Liver (tissue), 9 donors: ENCODE measurements around the gene KNOP1. TPM values are rescaled to one million over a fixed set of nuclear protein-coding genes. Genes with fewer than 3 reads are reported as not detected.

Experiments used
- DNase-seq: peaks from one replicate; pipeline ENCODE4 v3.0.0-alpha.2; 2017; ENCODE audit warnings: low spot score
- H3K27ac ChIP-seq, 2 donors: one replicate each; pipeline ENCODE4 v1.7.0; 2013; ENCODE audit warnings: inconsistent platforms in 2 of 2, low read length in 2 of 2, control low read depth in 1 of 2, low read depth in 1 of 2, mild to moderate bottlenecking in 1 of 2
- H3K27me3 ChIP-seq, 4 donors: one replicate each; pipeline versions ENCODE4 v1.6.1 to v1.7.0; 2013; ENCODE audit warnings: low read length in 3 of 4, inconsistent platforms in 1 of 4, mild to moderate bottlenecking in 1 of 4, moderate library complexity in 1 of 4; ENCODE audit not compliant: control insufficient read depth in 4 of 4, insufficient read depth in 4 of 4
- H3K36me3 ChIP-seq, 4 donors: one replicate each; pipeline versions ENCODE4 v1.6.1 to v1.7.0; 2013; ENCODE audit warnings: low read length in 3 of 4, mild to moderate bottlenecking in 3 of 4, low read depth in 1 of 4, moderate library complexity in 1 of 4; ENCODE audit not compliant: control insufficient read depth in 4 of 4, insufficient read depth in 3 of 4
- H3K4me1 ChIP-seq, 4 donors: one replicate each; pipeline versions ENCODE4 v1.6.1 to v1.7.0; 2013; ENCODE audit warnings: low read length in 3 of 4, mild to moderate bottlenecking in 3 of 4, moderate library complexity in 1 of 4; ENCODE audit not compliant: control insufficient read depth in 4 of 4, insufficient read depth in 4 of 4
- H3K4me3 ChIP-seq, 3 donors: one replicate each; pipeline versions ENCODE4 v1.6.1 to v1.7.0; 2013; ENCODE audit warnings: low read length in 3 of 3, control low read depth in 1 of 3, low read depth in 1 of 3, mild to moderate bottlenecking in 1 of 3
- H3K9ac ChIP-seq, 2 donors: one replicate each; pipeline ENCODE4 v1.7.0; 2013; ENCODE audit warnings: low read length in 2 of 2, mild to moderate bottlenecking in 2 of 2, moderate library complexity in 2 of 2, control low read depth in 1 of 2, low read depth in 1 of 2
- H3K9me3 ChIP-seq, 4 donors: one replicate each; pipeline versions ENCODE4 v1.6.1 to v1.7.0; 2013; ENCODE audit warnings: low read length in 3 of 4; ENCODE audit not compliant: control insufficient read depth in 4 of 4
- EGR1 ChIP-seq, 2 donors: IDR thresholded peaks; 2 replicates each; pipeline ENCODE4 v1.6.1; 2016 to 2018; ENCODE audit warnings: antibody characterized with exemption in 2 of 2, low read depth in 2 of 2
- FOXA1 ChIP-seq: IDR thresholded peaks from 2 replicates; pipeline ENCODE4 v1.6.1; 2016; ENCODE audit warnings: antibody characterized with exemption
- FOXA2 ChIP-seq: IDR thresholded peaks from 2 replicates; pipeline ENCODE4 v1.6.1; 2016; ENCODE audit warnings: antibody characterized with exemption
- GABPA ChIP-seq, 2 donors: IDR thresholded peaks in 1 of 2; conservative IDR thresholded peaks in 1 of 2; 2 replicates each; pipeline ENCODE4 v1.6.1; 2016; ENCODE audit warnings: antibody characterized with exemption in 2 of 2, mild to moderate bottlenecking in 1 of 2, moderate library complexity in 1 of 2
- HNF4A ChIP-seq, 2 donors: conservative IDR thresholded peaks; 2 replicates each; pipeline ENCODE4 v1.6.1; 2016; ENCODE audit warnings: antibody characterized with exemption in 2 of 2, mild to moderate bottlenecking in 2 of 2
- HNF4G ChIP-seq: IDR thresholded peaks from 2 replicates; pipeline ENCODE4 v1.6.1; 2016; ENCODE audit warnings: antibody characterized with exemption
- JUND ChIP-seq, 2 donors: IDR thresholded peaks; 2 replicates each; pipeline ENCODE4 v1.6.1; 2016; ENCODE audit warnings: antibody characterized with exemption in 2 of 2
- NR2F2 ChIP-seq: IDR thresholded peaks from 2 replicates; pipeline ENCODE4 v1.6.1; 2016; ENCODE audit warnings: antibody characterized with exemption
- RAD21 ChIP-seq, 2 donors: IDR thresholded peaks; 2 replicates each; pipeline ENCODE4 v1.6.1; 2016; ENCODE audit warnings: antibody characterized with exemption in 2 of 2, mild to moderate bottlenecking in 2 of 2
- SP1 ChIP-seq: IDR thresholded peaks from 2 replicates; pipeline ENCODE4 v1.6.1; 2018; ENCODE audit warnings: antibody characterized with exemption, mild to moderate bottlenecking
- TAF1 ChIP-seq: conservative IDR thresholded peaks from 2 replicates; pipeline ENCODE4 v1.6.1; 2016; ENCODE audit warnings: antibody characterized with exemption, mild to moderate bottlenecking
- YY1 ChIP-seq: IDR thresholded peaks from 2 replicates; pipeline ENCODE4 v1.6.1; 2016; ENCODE audit warnings: antibody characterized with exemption, mild to moderate bottlenecking
- WGBS: extraction: QIAGEN DNeasy Blood & Tissue Kit; methylation state at CpG from one replicate; pipeline ENCODE4 v1.1.7; 2013; 5-methylcytosine and 5-hydroxymethylcytosine counted together
- polyA plus RNA-seq, 2 donors: library from polyadenylated mRNA; stranded (reverse) in 1 of 2; unstranded in 1 of 2; fragments of 200-250 nt in 1 of 2; fragments of >200 nt in 1 of 2; fragmentation: Nextera tagmentation in 1 of 2; extraction: Ambion mirVana in 1 of 2; gene quantifications; one replicate each; pipeline versions ENCODE4 v1.2.1 to v1.2.3, GENCODE V29; 2013 to 2015
- total RNA-seq, 2 donors: library from RNA; depleted of rRNA; stranded (reverse); fragments of >200 nt; gene quantifications; one replicate each; pipeline ENCODE4 v1.2.3, GENCODE V29; 2014
- TF ChIP-seq, protein P1 (sequence below): IDR thresholded peaks from 2 replicates; pipeline ENCODE4 v1.6.1; 2016; ENCODE audit warnings: antibody characterized with exemption
- TF ChIP-seq, protein P2 (sequence below): IDR thresholded peaks from 2 replicates; pipeline ENCODE4 v1.6.1; 2016; ENCODE audit warnings: antibody characterized with exemption
- TF ChIP-seq, protein P3 (sequence below): fragments of 150-350 bp; IDR thresholded peaks from 2 replicates; pipeline ENCODE4 v1.5.1; 2017; ENCODE audit warnings: improper control_type of control experiment, low read depth, low read length; ENCODE audit not compliant: missing input control
- TF ChIP-seq, protein P4 (sequence below): IDR thresholded peaks from 2 replicates; pipeline ENCODE4 v1.6.1; 2016; ENCODE audit warnings: antibody characterized with exemption, mild to moderate bottlenecking
- donor health status: healthy.
- donor health status: healthy.
- donor health status: healthy.
- donor health status: healthy.
- donor health status: healthy.

The KNOP1 gene
- total and polyA plus RNA-seq, 4 donors, result 4.1 to 6.7 (median 5.7) TPM

DNA sequence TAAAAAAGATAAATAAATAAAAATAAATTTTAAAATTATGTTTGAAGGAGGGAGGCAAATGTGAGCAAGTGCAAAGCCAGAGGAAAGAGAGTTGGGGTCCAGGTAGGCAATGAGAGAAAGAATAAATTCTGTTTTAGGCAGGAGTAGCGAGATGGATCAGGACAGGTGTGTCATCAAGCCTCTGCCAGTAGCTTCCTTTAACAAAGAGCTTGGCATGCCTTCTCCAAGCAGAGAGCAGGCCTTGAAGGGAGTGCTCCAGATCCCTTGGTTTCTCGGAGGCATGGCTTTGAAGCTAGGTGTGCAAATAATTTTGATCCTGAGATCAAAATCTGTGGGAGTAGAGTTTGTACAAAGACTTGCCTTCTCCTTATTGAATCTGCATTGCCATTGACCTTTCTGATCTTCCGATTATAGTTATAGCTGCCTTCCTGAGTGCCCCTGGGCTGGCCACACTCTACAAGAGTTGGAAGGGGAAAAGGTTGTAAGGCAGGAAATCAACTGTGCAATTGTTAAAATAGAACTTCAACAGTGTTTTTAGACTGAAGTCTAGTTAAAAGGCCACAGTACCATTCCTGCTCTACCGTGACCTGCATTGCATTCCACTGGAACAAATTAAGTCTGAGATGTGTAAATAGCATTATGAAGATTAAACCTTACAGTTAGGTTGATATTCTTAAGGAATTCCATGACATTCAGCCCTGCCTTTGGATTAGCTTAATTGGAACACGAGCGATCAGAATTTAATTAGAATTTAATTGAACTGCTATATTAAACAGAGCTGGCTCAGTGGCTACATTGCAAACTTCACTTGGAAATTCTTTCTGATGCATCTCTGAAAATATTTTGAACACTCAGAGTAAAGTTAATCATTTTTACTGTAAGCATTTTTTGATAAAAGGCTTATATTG lies 33.7 kb upstream of the KNOP1 start:
- no peak for DNase-seq
- no peak overlapping the region for H3K4me3 ChIP-seq
- no peak overlapping the region for H3K27ac ChIP-seq
- peaks cover 0 to 1% (median 0%) of the 10 kb centered on the region in 4 donors for H3K36me3 ChIP-seq
- no peaks in the 10 kb centered on the region for H3K9me3 ChIP-seq
- H3K4me1 ChIP-seq, result no peaks in the 10 kb centered on the region
- no peak overlapping the region for H3K9ac ChIP-seq
- WGBS, result 91% methylated on average over 6 of the region's 6 CpGs
- TF ChIP-seq, protein P1, sequence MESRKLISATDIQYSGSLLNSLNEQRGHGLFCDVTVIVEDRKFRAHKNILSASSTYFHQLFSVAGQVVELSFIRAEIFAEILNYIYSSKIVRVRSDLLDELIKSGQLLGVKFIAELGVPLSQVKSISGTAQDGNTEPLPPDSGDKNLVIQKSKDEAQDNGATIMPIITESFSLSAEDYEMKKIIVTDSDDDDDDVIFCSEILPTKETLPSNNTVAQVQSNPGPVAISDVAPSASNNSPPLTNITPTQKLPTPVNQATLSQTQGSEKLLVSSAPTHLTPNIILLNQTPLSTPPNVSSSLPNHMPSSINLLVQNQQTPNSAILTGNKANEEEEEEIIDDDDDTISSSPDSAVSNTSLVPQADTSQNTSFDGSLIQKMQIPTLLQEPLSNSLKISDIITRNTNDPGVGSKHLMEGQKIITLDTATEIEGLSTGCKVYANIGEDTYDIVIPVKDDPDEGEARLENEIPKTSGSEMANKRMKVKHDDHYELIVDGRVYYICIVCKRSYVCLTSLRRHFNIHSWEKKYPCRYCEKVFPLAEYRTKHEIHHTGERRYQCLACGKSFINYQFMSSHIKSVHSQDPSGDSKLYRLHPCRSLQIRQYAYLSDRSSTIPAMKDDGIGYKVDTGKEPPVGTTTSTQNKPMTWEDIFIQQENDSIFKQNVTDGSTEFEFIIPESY, result no peak
- TF ChIP-seq HNF4G (no peak), GABPA (IDR thresholded peaks at IDR 0.05 in 1 of 2, conservative IDR thresholded peaks at IDR 0.05 in 1 of 2) (no peak), FOXA1 (no peak), JUND (IDR thresholded peaks at IDR 0.05) (no peak)
- no peaks in the 10 kb centered on the region for H3K27me3 ChIP-seq

DNA sequence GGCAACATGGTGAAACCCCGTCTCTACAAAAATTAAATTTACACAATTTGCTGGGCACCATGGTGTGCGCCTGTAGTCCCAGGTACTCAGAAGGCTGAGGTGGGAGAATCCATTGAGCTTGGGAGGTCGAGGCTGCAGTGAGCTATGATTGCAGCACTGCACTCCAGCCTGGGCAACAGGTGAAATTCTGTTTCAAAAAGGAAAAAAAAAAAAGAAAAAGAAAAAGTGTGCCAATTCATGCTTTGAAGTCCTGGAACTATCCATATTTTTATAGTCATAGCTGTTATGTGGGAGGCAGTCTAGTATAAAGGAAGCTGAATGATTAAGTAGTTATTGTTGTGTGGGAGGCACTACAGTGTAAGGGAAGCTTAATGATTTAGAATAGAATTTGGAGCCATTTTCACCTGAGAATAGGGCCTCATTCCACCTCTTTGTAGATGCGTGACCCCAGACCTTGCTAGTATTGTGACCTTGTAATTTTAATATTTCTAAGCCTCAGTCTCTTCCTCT lies 31.6 kb upstream of the KNOP1 start:
- 92% methylated on average over 4 of the region's 4 CpGs for WGBS
- Histone ChIP-seq H3K4me1 (no peaks in the 10 kb centered on the region), H3K27me3 (no peaks in the 10 kb centered on the region), H3K9ac (no peak overlapping the region), H3K27ac (no peak overlapping the region), H3K36me3 (peaks cover 0 to 1% (median 0%) of the 10 kb centered on the region in 4 donors), H3K9me3 (no peaks in the 10 kb centered on the region), H3K4me3 (no peak overlapping the region)
- TF ChIP-seq HNF4G, result no peak
- TF ChIP-seq, protein P2, sequence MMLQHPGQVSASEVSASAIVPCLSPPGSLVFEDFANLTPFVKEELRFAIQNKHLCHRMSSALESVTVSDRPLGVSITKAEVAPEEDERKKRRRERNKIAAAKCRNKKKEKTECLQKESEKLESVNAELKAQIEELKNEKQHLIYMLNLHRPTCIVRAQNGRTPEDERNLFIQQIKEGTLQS, result no peak
- TF ChIP-seq JUND (IDR thresholded peaks at IDR 0.05), result no peak
- TF ChIP-seq, protein P3, sequence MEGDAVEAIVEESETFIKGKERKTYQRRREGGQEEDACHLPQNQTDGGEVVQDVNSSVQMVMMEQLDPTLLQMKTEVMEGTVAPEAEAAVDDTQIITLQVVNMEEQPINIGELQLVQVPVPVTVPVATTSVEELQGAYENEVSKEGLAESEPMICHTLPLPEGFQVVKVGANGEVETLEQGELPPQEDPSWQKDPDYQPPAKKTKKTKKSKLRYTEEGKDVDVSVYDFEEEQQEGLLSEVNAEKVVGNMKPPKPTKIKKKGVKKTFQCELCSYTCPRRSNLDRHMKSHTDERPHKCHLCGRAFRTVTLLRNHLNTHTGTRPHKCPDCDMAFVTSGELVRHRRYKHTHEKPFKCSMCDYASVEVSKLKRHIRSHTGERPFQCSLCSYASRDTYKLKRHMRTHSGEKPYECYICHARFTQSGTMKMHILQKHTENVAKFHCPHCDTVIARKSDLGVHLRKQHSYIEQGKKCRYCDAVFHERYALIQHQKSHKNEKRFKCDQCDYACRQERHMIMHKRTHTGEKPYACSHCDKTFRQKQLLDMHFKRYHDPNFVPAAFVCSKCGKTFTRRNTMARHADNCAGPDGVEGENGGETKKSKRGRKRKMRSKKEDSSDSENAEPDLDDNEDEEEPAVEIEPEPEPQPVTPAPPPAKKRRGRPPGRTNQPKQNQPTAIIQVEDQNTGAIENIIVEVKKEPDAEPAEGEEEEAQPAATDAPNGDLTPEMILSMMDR, result no peak
- TF ChIP-seq, protein P4, sequence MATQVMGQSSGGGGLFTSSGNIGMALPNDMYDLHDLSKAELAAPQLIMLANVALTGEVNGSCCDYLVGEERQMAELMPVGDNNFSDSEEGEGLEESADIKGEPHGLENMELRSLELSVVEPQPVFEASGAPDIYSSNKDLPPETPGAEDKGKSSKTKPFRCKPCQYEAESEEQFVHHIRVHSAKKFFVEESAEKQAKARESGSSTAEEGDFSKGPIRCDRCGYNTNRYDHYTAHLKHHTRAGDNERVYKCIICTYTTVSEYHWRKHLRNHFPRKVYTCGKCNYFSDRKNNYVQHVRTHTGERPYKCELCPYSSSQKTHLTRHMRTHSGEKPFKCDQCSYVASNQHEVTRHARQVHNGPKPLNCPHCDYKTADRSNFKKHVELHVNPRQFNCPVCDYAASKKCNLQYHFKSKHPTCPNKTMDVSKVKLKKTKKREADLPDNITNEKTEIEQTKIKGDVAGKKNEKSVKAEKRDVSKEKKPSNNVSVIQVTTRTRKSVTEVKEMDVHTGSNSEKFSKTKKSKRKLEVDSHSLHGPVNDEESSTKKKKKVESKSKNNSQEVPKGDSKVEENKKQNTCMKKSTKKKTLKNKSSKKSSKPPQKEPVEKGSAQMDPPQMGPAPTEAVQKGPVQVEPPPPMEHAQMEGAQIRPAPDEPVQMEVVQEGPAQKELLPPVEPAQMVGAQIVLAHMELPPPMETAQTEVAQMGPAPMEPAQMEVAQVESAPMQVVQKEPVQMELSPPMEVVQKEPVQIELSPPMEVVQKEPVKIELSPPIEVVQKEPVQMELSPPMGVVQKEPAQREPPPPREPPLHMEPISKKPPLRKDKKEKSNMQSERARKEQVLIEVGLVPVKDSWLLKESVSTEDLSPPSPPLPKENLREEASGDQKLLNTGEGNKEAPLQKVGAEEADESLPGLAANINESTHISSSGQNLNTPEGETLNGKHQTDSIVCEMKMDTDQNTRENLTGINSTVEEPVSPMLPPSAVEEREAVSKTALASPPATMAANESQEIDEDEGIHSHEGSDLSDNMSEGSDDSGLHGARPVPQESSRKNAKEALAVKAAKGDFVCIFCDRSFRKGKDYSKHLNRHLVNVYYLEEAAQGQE, result no peak
- no peak for TF ChIP-seq TAF1
- no peak for TF ChIP-seq GABPA (IDR thresholded peaks at IDR 0.05 in 1 of 2, conservative IDR thresholded peaks at IDR 0.05 in 1 of 2)
- no peak for TF ChIP-seq EGR1 (IDR thresholded peaks at IDR 0.05; ENCODE audit: low read depth in 2 of 2)
- TF ChIP-seq YY1, result no peak
- no peak for TF ChIP-seq RAD21 (IDR thresholded peaks at IDR 0.05)
- TF ChIP-seq FOXA2, result no peak
- TF ChIP-seq NR2F2, result no peak
- TF ChIP-seq SP1, result no peak
- no peak for TF ChIP-seq HNF4A (conservative IDR thresholded peaks at IDR 0.05)
- no peak for DNase-seq
